HG03159 (cell line): ENCODE data around the gene GMPPA.

Source experiments
- ATAC-seq: cut with Tn5 transposase; IDR thresholded peaks from one replicate; pipeline ENCODE4 v1.9.1; 2021; ENCODE audit warnings: mild to moderate bottlenecking, moderate library complexity; ENCODE audit not compliant: unreplicated experiment

GMPPA gene

DNA sequence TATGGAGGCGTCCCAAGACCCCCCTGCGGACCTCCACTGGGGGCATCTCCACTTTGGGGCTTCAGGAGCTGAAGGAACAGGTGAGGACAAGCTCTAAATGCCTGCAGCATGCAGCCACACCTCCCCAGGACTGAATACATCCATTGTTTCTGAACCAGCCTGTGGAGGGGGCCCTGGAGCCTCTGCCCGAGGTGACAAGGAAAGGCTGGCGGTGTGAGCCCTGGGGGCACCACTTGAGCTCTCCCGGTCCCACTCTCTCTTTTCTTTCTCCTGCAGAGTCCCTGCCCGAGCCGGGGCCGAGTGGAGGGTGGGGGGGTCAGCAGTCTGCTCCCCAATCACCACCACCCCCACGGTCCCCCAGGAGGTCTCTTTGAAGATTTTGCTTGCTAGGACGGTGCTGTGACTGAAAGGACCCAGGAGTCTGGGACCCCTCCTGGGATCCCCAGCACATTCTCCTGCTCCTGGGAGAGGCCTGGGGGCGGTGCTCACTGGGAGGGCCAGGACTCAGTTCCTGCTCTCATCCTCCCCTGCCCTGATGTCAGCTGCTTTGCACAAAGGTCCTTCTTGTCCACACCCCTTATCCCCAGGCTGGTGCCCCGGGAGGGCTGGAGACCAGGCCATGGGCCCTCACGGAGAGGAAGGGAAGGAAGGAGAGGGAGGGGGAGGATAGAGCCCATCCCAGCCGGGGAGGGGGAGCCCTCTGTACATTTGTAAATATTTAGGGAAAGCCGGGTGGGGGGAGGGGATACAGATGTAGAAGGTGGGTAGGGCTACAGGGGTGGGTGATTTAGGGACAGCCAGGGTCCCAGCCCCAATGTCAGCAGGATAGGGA is 39.2 kb downstream of the GMPPA start:
- ATAC-seq: no peak

DNA sequence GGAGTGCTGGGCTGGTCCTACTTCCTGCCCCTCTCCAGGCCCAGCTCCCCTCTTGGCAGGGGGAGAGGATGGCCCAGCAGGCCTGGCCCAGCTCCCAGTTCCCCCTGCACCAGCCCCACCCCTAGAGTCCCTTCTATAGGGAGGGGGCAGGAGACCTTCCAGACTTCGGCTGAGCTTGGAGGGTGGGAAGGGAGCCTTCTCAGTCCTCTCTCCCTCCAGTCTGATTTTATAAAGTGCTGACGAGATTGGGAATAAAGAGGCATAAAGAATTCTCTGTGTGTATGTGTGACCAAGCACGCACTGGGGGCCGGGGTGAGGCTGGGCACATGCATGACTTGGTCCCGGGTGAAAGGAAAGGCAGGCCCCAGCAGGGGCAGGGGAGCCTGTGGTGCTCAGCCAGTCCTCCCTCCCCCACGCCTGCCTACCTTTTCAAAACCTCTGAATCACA is 39.8 kb downstream of the GMPPA start:
- no peak for ATAC-seq

DNA sequence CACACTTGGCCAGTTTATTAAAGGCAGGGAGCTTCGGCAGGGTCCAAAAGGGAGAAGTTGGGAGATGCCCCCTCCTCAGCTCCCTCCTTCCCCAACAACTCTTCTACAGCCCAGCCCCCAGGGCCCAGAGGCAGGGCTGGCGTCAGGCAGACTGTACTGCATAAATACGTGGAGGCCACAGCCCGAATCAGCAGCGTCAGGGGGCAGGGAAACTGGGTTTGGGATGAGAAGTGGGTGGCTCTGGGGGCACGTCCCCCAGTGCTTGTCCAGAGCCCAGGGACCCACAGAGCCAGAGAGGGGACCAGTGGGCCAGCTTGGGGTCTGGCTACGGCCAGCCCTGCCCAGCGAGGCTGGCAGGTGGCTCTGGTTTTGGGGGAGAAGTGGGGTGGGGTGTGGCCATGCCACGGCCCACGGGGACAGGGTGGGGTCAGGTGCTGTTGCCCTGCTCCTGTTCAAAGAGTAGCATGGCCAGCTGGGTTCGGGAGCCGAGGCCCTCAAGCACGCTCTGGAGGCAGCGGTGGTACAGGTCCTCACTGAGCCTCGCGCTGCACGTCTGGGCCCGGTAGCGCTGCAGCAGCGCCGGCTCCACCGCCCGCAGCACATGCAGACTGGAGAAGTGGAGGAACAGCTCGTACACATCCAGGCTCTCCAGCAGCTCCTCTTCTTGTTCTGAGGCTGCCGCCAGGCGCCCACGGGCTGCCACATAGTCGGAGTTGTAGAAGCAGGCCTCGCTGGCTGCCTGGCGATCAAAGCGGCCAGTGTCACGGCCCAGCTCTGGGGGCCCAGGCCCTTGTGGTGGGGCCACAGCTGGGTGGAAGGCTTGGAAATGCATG is 40.5 kb downstream of the GMPPA start:
- no peak for ATAC-seq

- ATAC-seq: no peak
These were observed 41.4 kb downstream of the GMPPA start for GRCh38 chr2:219539926-219540678.

GRCh38 chr2:219540784-219541504 is 42.3 kb downstream of the GMPPA start:
- ATAC-seq: no peak

DNA sequence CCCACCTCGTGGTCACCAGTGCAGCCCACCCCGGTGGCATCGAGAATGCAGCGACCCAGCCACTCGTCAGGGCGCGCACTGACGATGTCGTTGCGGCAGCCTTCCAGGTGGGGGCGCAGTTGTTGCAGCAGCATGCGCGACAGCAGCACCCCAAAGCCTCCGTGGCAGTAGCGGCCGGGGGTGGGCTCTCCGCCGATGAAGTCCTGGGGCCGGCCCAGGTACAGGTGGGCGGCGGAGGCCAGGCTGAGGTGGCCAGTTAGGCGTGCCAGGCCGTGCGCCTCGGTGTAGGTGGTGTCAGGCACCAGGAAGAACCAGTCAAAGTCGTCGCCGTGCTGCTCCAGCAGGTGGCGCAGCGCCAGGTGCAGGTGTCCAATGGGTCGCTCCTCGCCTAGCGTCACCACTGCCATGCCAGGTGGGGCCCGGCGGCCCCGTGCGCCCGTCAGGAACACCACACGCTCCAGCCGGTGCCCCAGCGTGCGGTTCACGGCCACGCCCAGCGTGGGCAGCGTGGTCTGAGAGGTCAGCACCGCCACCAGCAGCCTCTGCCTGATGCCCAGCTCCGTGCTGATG is 43.0 kb downstream of the GMPPA start:
- peak; percentile 49 for ATAC-seq

DNA sequence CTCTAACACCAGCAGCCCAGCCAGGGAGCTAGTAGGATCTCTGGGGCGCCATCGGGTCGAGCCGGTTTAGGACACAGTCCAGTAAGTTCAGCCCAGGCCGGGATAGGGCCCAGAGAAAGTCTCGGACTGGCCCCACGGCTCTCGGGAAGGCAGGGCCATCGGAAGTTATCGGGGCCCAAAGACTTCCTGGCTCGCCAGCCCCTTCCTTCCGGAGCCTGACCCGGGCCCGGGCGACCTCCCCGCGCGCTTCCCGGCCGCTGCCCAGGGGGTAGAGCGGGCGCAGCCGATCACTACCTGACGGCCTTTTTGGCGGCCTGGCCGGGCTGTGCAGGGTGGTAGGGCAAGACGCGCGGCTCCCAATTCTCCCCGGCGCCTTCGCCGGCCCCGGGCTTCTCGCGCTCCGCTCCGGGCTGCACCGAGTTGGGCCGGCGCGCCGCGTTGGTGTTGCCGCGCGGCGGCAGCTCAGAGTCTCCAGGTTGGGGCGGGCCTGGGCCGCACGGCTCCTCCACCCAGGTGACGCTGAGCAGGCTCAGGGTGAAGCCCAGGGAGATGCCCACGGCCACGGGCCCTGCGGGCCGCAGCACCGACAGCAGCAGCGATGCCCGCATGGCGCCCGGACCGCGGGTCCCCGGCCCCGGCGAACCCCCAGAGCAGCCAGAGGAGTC is 44.4 kb downstream of the GMPPA start:
- ATAC-seq: peak; percentile 39

- ATAC-seq: peak; percentile 76
These were observed 45.1 kb downstream of the GMPPA start, which contains the start of the genes CHPF and TMEM198 for GRCh38 chr2:219543596-219544358. Gene CHPF, minus strand, starts transcription at chr2:219543809. Its CDS starts 271 bp downstream, at chr2:219543538. Gene TMEM198, plus strand, starts transcription at chr2:219544028. Its CDS starts 700 bp downstream, at chr2:219544728.

- no peak for ATAC-seq
These were observed 45.9 kb downstream of the GMPPA start for GRCh38 chr2:219544567-219544966.

- no peak for ATAC-seq
These were observed 46.7 kb downstream of the GMPPA start for GRCh38 chr2:219545295-219545942.

DNA sequence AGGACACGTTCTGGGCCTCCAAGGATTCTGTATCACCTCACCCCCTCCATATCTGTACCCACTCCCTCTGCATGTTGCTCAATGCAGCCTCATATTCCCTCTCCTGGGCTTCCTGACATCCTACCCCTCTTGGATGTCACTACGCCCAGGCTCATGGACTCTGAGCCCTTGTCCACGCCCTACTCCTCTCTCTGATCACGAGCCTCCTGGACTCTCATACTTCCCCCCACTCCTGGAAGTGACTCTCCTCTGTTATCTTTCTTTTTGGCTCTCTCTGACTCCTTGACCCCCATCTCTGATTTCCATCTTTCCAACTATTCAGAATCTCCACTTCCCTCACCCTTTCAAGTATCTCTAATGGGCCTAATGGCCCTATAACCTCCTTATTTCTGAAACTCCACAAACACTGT is 47.3 kb downstream of the GMPPA start:
- ATAC-seq: no peak

DNA sequence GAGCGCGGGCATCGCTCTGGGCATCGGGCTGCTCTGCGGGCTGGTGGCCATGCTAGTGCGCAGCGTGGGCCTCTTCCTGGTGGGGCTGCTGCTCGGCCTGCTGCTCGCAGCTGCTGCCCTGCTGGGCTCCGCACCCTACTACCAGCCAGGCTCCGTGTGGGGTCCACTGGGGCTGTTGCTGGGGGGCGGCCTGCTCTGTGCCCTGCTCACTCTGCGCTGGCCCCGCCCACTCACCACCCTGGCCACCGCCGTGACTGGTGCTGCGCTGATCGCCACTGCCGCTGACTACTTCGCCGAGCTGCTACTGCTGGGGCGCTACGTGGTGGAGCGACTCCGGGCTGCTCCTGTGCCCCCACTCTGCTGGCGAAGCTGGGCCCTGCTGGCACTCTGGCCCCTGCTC is 48.9 kb downstream of the GMPPA start:
- no peak for ATAC-seq

GRCh38 chr2:219548990-219549389 is 50.3 kb downstream of the GMPPA start:
- no peak for ATAC-seq

DNA sequence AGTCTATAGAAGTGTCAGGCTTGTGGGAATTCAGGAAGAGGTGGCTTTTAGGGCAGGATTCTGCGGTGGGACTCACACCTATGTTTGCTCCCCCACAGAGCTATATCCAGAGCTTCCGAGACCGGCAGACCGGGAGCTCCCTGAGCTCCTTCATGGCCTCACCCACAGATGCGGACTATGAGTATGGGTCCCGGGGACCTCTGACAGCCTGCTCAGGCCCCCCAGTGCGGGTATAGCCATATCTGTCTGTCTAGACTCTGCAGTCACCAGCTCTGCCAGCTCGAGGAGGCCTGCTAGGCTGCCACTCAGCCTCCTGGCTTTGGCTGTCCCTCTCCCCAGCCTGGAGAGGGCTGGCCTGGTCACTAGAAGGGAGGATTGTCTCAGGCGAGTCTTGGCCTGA is 50.9 kb downstream of the GMPPA start:
- ATAC-seq: no peak

GRCh38 chr2:219551441-219552381 is 53.0 kb downstream of the GMPPA start:
- ATAC-seq: peak; percentile 22

DNA sequence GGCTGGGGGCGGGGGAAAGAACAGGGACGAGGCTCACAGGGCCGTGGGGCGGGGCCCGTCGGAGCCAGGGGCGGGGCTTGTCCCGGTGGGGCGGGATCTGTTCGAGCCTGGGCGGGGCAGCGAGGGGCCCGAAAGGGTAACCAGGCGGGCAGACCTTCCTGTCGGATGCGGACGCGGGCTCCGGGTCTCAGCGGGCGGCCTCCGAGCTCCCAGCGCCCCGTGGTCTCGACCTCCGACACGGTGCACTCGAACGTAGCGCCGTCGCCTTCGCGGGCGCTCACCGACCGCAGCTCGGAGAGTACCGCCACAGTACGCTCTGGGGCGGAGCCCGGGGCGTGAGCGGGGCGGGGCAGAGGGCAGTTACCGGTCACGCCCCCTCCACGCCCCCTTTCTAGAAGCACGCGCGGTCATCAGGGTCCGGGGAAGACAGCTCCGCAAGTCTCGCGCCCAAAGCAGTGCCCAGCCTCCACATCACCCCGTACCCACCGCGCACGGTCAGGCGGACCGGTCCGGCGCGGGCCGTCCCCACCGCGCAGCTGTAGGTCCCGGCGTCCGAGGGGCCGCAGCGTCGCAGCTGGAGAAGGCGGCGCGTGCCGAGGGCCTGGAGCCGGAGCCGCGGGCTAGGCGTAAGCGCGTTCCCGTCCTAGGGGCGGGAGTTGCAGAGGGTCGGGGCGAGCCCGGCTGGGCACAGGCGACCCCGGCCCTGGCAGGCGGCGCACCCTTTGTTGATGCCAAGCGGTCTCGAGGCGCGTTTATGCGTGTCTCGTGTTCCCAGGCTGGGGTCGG is 53.9 kb downstream of the GMPPA start:
- ATAC-seq: peak; percentile 90

DNA sequence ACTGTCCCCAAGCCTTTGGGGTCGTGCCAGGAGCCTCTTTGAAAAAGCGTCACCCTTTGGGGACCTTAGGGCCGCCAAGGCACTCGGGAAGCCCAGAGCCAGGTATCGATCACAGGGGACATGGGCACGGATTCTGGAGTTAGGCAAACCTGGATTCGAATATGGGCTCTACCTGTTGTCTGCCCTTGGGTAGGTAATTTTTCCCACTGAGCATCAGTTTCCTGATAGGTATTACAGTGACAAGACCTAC is 54.4 kb downstream of the GMPPA start:
- no peak for ATAC-seq
